Endothelial cell of umbilical vein (primary cell): Measurements from ENCODE around the gene RILPL1. TPM values are rescaled to one million over a fixed set of nuclear protein-coding genes. Genes with fewer than 3 reads are reported as not detected.

Experiments used
- BruUV-seq: library from RNA; stranded (reverse); fragments of 400-500 nt; replicated peaks from 2 replicates; lab custom pipeline; 2021; lab: Mats Ljungman, UMichigan
- CTCF ChIA-PET: fragments of 300-600, 350-600 bp; sonication (Branson Sonifier 250); formaldehyde crosslinking; loops from one replicate; lab custom pipeline; 2021; ENCODE audit warnings: antibody characterized with exemption, inconsistent platforms; lab: Charles Lee
- POLR2A ChIA-PET: fragments of 300-600, 350-600 bp; sonication (Branson Sonifier 250); formaldehyde crosslinking; loops from one replicate; lab custom pipeline; 2021; ENCODE audit warnings: antibody characterized with exemption, inconsistent platforms; lab: Charles Lee
- DNase-seq: peaks from one replicate; pipeline ENCODE4 v3.0.0-alpha.2; 2011; ENCODE audit warnings: low read depth, low spot score
- FAIRE-seq: peaks from 2 replicates; lab custom pipeline; 2011; peaks lifted over from hg19 to GRCh38; lab: Jason Lieb, UNC
- H2AFZ ChIP-seq: 2 replicates; pipeline ENCODE4 v1.6.0; 2012; ENCODE audit warnings: low read depth, low read length, control low read depth, inconsistent platforms
- H3K27ac ChIP-seq: 2 replicates; pipeline ENCODE4 v1.5.1; 2011; ENCODE audit warnings: low read depth, mild to moderate bottlenecking, control low read depth, low read length, moderate library complexity; ENCODE audit not compliant: insufficient read depth
- H3K27me3 ChIP-seq, 2 experiments: 2 replicates each; pipeline versions ENCODE4 v1.6.0 to v1.6.1; 2011; ENCODE audit warnings: low read length in 2 of 2, mixed read lengths in 1 of 2; ENCODE audit not compliant: control insufficient read depth in 2 of 2, insufficient read depth in 2 of 2
- H3K36me3 ChIP-seq, 2 experiments: 2 replicates in 1 of 2; 3 replicates in 1 of 2; pipeline ENCODE4 v1.5.1; 2011; ENCODE audit warnings: low read length in 2 of 2, mild to moderate bottlenecking in 1 of 2, moderate library complexity in 1 of 2; ENCODE audit not compliant: control insufficient read depth in 2 of 2, insufficient read depth in 2 of 2; ENCODE audit errors: extremely low read depth in 1 of 2
- H3K4me1 ChIP-seq: 3 replicates; pipeline ENCODE4 v1.5.1; 2011; ENCODE audit warnings: mild to moderate bottlenecking, low read length; ENCODE audit not compliant: control insufficient read depth, insufficient read depth; ENCODE audit errors: extremely low read depth
- H3K4me2 ChIP-seq: 2 replicates; pipeline ENCODE4 v1.6.1; 2011; ENCODE audit warnings: low read length, control low read depth, mixed read lengths; ENCODE audit not compliant: insufficient read depth
- H3K4me3 ChIP-seq, 3 experiments: fragments of 200-600 bp in 1 of 3; sonication (generic), shearing (Covaris generic) in 1 of 3; replicated peaks in 1 of 3; 2 replicates each; pipeline ENCODE4 v1.5.1; 2011 to 2016; ENCODE audit warnings: control low read depth in 3 of 3, low read length in 3 of 3, mild to moderate bottlenecking in 2 of 3, inconsistent platforms in 1 of 3, low read depth in 1 of 3, moderate library complexity in 1 of 3; ENCODE audit not compliant: insufficient read depth in 1 of 3
- H3K79me2 ChIP-seq: 2 replicates; pipeline ENCODE4 v1.6.0; 2012; ENCODE audit warnings: low read length, inconsistent platforms; ENCODE audit not compliant: control insufficient read depth, insufficient read depth
- H3K9ac ChIP-seq: replicated peaks from 2 replicates; pipeline ENCODE3; 2011; ENCODE audit warnings: low read length, control low read depth; ENCODE audit not compliant: insufficient read depth; ENCODE audit errors: extremely low read depth
- H3K9me1 ChIP-seq: replicated peaks from 3 replicates; pipeline ENCODE4 v1.6.0; 2011; ENCODE audit warnings: mild to moderate bottlenecking, low read length; ENCODE audit not compliant: control insufficient read depth, insufficient read depth; ENCODE audit errors: extremely low read depth
- H3K9me3 ChIP-seq: replicated peaks from 2 replicates; pipeline ENCODE4 v1.5.1; 2012; ENCODE audit warnings: low read length, inconsistent platforms; ENCODE audit not compliant: control insufficient read depth, insufficient read depth
- H4K20me1 ChIP-seq: replicated peaks from 2 replicates; pipeline ENCODE3; 2011; ENCODE audit warnings: mild to moderate bottlenecking, low read length; ENCODE audit not compliant: control insufficient read depth, insufficient read depth; ENCODE audit errors: extremely low read depth
- CTCF ChIP-seq, 2 donors: IDR thresholded peaks; 1 replicate in 1 of 2; 2 replicates in 1 of 2; pipeline ENCODE4 v1.5.1; 2011; ENCODE audit warnings: low read length in 2 of 2, mild to moderate bottlenecking in 2 of 2, moderate library complexity in 2 of 2, control low read depth in 1 of 2, inconsistent platforms in 1 of 2, low read depth in 1 of 2; ENCODE audit not compliant: insufficient read depth in 1 of 2; ENCODE audit errors: extremely low read depth in 1 of 2
- EZH2 ChIP-seq: IDR thresholded peaks from 2 replicates; pipeline ENCODE4 v1.6.1; 2012; ENCODE audit warnings: borderline replicate concordance, low read depth, mild to moderate bottlenecking, moderate library complexity, low read length, inconsistent platforms; ENCODE audit not compliant: severe bottlenecking
- FOS ChIP-seq: IDR thresholded peaks from 2 replicates; pipeline ENCODE4 v1.6.1; 2011; ENCODE audit warnings: mild to moderate bottlenecking, low read length, moderate library complexity, borderline replicate concordance; ENCODE audit not compliant: insufficient read depth
- GATA2 ChIP-seq: IDR thresholded peaks from 2 replicates; pipeline ENCODE4 v1.7.0; 2011; ENCODE audit warnings: low read depth, mild to moderate bottlenecking, moderate library complexity, mixed read lengths, low read length; ENCODE audit not compliant: insufficient read length, insufficient read depth
- JUN ChIP-seq: IDR thresholded peaks from 2 replicates; pipeline ENCODE4 v1.6.1; 2011; ENCODE audit warnings: borderline replicate concordance, low read depth; ENCODE audit not compliant: insufficient read length, insufficient read depth
- MAX ChIP-seq: IDR thresholded peaks from 2 replicates; pipeline ENCODE4 v1.6.1; 2011; ENCODE audit not compliant: insufficient read depth, insufficient read length
- MYC ChIP-seq: IDR thresholded peaks from one replicate; pipeline ENCODE4 v1.6.1; 2011; ENCODE audit warnings: mild to moderate bottlenecking, low read depth, low read length
- POLR2A ChIP-seq: IDR thresholded peaks from 2 replicates; pipeline ENCODE4 v1.6.1; 2012; ENCODE audit warnings: low read depth, mild to moderate bottlenecking, control low read depth, low read length
- POLR2AphosphoS5 ChIP-seq: IDR thresholded peaks from 2 replicates; pipeline ENCODE4 v1.6.1; 2012; ENCODE audit warnings: low read depth, mild to moderate bottlenecking, control low read depth, low read length, moderate library complexity; ENCODE audit not compliant: insufficient read depth
- dilution Hi-C: fragments of 300-500 bp; cut with MboI; formaldehyde crosslinking; loops from one replicate; pipeline ENCODE4 v1.15.0; 2019; ENCODE audit warnings: low sequenced_read_pairs; ENCODE audit not compliant: extremely low pct_ligation_motif_present
- intact Hi-C: fragments of 100-400 bp; cut with micrococcal nuclease; formaldehyde crosslinking; loops from one replicate; pipeline ENCODE4 v1.10.0; 2022
- polyA plus RNA-seq, 4 experiments: library from polyadenylated mRNA; depleted of rRNA in 3 of 4; stranded (reverse) in 3 of 4; unstranded in 1 of 4; fragments of >200 nt; gene quantifications; 2 replicates each; pipeline versions ENCODE4 v1.2.1 to v1.2.3, GENCODE V29; 2011 to 2012; ENCODE audit warnings: missing spikeins in 1 of 4
- total RNA-seq: library from RNA; stranded (reverse); gene quantifications from 2 replicates; pipeline ENCODE4 v1.2.3, GENCODE V29; 2021

Gene RILPL1
- total and polyA plus RNA-seq, 2 donors (not counting 3 experiments of a cell fraction or from before 2014, with no cell fraction given): 30.4 to 34.3 TPM

- Histone ChIP-seq H3K27ac (no peak overlapping the region), H3K4me3 (no peak overlapping the region), H4K20me1 (no peaks in the 10 kb centered on the region), H3K9me1 (no peaks in the 10 kb centered on the region), H3K4me2 (peak overlapping the region; percentile 68), H3K79me2 (peaks cover 35% of the 10 kb centered on the region), H3K36me3 (peaks cover 3 to 6% of the 10 kb centered on the region in 2 experiments), H3K27me3 (no peaks in the 10 kb centered on the region), H2AFZ (no peak overlapping the region), H3K9ac (peak overlapping the region; percentile 12), H3K4me1 (peaks cover 23% of the 10 kb centered on the region), H3K9me3 (no peaks in the 10 kb centered on the region)
- no TSS peak for BruUV-seq
- DNase-seq (peak; percentile 43), FAIRE-seq (no peak)
- CTCF ChIA-PET: no interaction called here
- POLR2A ChIA-PET: no interaction called here
- intact Hi-C loops (no loop called here), dilution Hi-C loops (no loop called here)
- TF ChIP-seq CTCF (IDR thresholded peaks at IDR 0.05; ENCODE audit: extremely low read depth in 1 of 2, insufficient read depth in 1 of 2, low read depth in 1 of 2, low read length in 2 of 2) (no peak), FOS (no peak), MAX (no peak), MYC (no peak), POLR2A (no peak), EZH2 (no peak), GATA2 (no peak), JUN (no peak), POLR2AphosphoS5 (no peak)
Observed at GRCh38 chr12:123531091-123531490, 2.4 kb downstream of the RILPL1 start.
